Natural killer cell (primary cell): ENCODE measurements around the gene TPM1. TPM values are rescaled to one million over a fixed set of nuclear protein-coding genes. Genes with fewer than 3 reads are reported as not detected.

Experiments
- ATAC-seq, 3 donors: fragments of 150-1000 bp in 2 of 3; fragments of 200-7000 bp in 1 of 3; cut with Tn5 transposase; 1 replicate in 1 of 3; 2 replicates in 2 of 3; pipeline ENCODE4 v1.10.0; 2021; ENCODE audit warnings: mild to moderate bottlenecking in 2 of 3, moderate library complexity in 2 of 3
- DNase-seq, 2 donors: peaks; one replicate each; pipeline versions ENCODE4 v3.0.0 to v3.0.0-alpha.2; 2013 to 2021; ENCODE audit warnings: mixed read lengths in 1 of 2
- H3K27ac ChIP-seq: one replicate; pipeline ENCODE4 v1.5.1; 2013; ENCODE audit warnings: mild to moderate bottlenecking, low read length
- H3K27me3 ChIP-seq: one replicate; pipeline ENCODE4 v1.6.1; 2013; ENCODE audit warnings: low read length; ENCODE audit not compliant: control insufficient read depth, insufficient read depth
- H3K36me3 ChIP-seq: one replicate; pipeline ENCODE4 v1.6.1; 2013; ENCODE audit warnings: low read length; ENCODE audit not compliant: control insufficient read depth, insufficient read depth
- H3K4me1 ChIP-seq: one replicate; pipeline ENCODE4 v1.6.1; 2013; ENCODE audit warnings: low read length; ENCODE audit not compliant: control insufficient read depth, insufficient read depth
- H3K4me3 ChIP-seq: one replicate; pipeline ENCODE4 v1.5.1; 2013; ENCODE audit warnings: low read length
- H3K9me3 ChIP-seq: one replicate; pipeline ENCODE4 v1.6.1; 2013; ENCODE audit warnings: low read length; ENCODE audit not compliant: control insufficient read depth, insufficient read depth
- H3K27ac Mint-ChIP-seq, 2 donors: one replicate each; pipeline ENCODE4 v1.8.0; 2022; ENCODE audit warnings: mild to moderate bottlenecking in 2 of 2, mixed read lengths in 2 of 2, moderate library complexity in 1 of 2
- H3K27me3 Mint-ChIP-seq, 2 donors: one replicate each; pipeline ENCODE4 v1.8.0; 2022; ENCODE audit warnings: low read depth in 2 of 2, mixed read lengths in 2 of 2
- H3K36me3 Mint-ChIP-seq: one replicate; pipeline ENCODE4 v1.8.0; 2022; ENCODE audit warnings: mixed read lengths
- H3K4me1 Mint-ChIP-seq, 2 donors: one replicate each; pipeline ENCODE4 v1.8.0; 2022; ENCODE audit warnings: mixed read lengths in 2 of 2
- H3K4me3 Mint-ChIP-seq: one replicate; pipeline ENCODE4 v1.8.0; 2022; ENCODE audit warnings: mild to moderate bottlenecking, moderate library complexity, mixed read lengths
- H3K9me3 Mint-ChIP-seq, 2 donors: one replicate each; pipeline ENCODE4 v1.8.0; 2022; ENCODE audit warnings: mixed read lengths in 2 of 2
- WGBS: methylation state at CpG from one replicate; pipeline ENCODE4 v1.1.7; 2013; ENCODE audit warnings: missing lambda C conversion rate; ENCODE audit not compliant: insufficient coverage; 5-methylcytosine and 5-hydroxymethylcytosine counted together
- intact Hi-C: fragments of 100-400 bp; cut with micrococcal nuclease; formaldehyde crosslinking; loops from one replicate; pipeline ENCODE4 v1.14.2; 2022
- total RNA-seq, 4 donors: library from RNA; stranded (reverse); fragments of 120-200 nt in 1 of 4; gene quantifications; one replicate each; pipeline versions ENCODE4 v1.2.3 to v1.2.4, GENCODE V29; 2013 to 2022
- TF ChIP-seq, protein P1 (sequence below): fragments of 200-600 bp; IDR thresholded peaks from one replicate; pipeline ENCODE4 v1.8.0; 2022; ENCODE audit warnings: antibody characterized with exemption

TPM1 gene
- total RNA-seq, 3 donors from 2014 or later (not counting 1 experiment from before 2014, with no cell fraction given) = 21.5 to 33.0 (median 25.6) TPM

- no peaks in the 10 kb centered on the region for H3K27me3 ChIP-seq
- Mint-ChIP-seq H3K27me3 (peaks cover 0 to 2% of the 10 kb centered on the region in 2 donors), H3K4me3 (no peak overlapping the region), H3K4me1 (peaks cover 14 to 18% of the 10 kb centered on the region in 2 donors), H3K27ac (no peak overlapping the region), H3K9me3 (no peaks in the 10 kb centered on the region), H3K36me3 (no peaks in the 10 kb centered on the region)
- H3K4me3 ChIP-seq = no peak overlapping the region
- H3K36me3 ChIP-seq = no peaks in the 10 kb centered on the region
- no peak overlapping the region for H3K27ac ChIP-seq
- H3K9me3 ChIP-seq = no peaks in the 10 kb centered on the region
- DNase-seq (no peak), ATAC-seq (no peak)
- peaks cover 8% of the 10 kb centered on the region for H3K4me1 ChIP-seq
- TF ChIP-seq, protein P1, sequence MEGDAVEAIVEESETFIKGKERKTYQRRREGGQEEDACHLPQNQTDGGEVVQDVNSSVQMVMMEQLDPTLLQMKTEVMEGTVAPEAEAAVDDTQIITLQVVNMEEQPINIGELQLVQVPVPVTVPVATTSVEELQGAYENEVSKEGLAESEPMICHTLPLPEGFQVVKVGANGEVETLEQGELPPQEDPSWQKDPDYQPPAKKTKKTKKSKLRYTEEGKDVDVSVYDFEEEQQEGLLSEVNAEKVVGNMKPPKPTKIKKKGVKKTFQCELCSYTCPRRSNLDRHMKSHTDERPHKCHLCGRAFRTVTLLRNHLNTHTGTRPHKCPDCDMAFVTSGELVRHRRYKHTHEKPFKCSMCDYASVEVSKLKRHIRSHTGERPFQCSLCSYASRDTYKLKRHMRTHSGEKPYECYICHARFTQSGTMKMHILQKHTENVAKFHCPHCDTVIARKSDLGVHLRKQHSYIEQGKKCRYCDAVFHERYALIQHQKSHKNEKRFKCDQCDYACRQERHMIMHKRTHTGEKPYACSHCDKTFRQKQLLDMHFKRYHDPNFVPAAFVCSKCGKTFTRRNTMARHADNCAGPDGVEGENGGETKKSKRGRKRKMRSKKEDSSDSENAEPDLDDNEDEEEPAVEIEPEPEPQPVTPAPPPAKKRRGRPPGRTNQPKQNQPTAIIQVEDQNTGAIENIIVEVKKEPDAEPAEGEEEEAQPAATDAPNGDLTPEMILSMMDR = no peak
- 92% methylated on average over 5 of the region's 6 CpGs for WGBS
- intact Hi-C loops = no loop called here
Measured at GRCh38 chr15:63077952-63078351, 35.4 kb downstream of the TPM1 start.

GRCh38 chr15:63079947-63080626 lies 37.5 kb downstream of the TPM1 start:
- Histone ChIP-seq H3K9me3 (no peaks in the 10 kb centered on the region), H3K36me3 (no peaks in the 10 kb centered on the region), H3K27ac (no peak overlapping the region), H3K4me3 (no peak overlapping the region), H3K27me3 (no peaks in the 10 kb centered on the region), H3K4me1 (peaks cover 8% of the 10 kb centered on the region)
- Mint-ChIP-seq H3K4me1 (peaks cover 14 to 18% of the 10 kb centered on the region in 2 donors), H3K36me3 (no peaks in the 10 kb centered on the region), H3K27ac (no peak overlapping the region), H3K27me3 (peaks cover 0 to 2% of the 10 kb centered on the region in 2 donors), H3K9me3 (no peaks in the 10 kb centered on the region), H3K4me3 (no peak overlapping the region)
- TF ChIP-seq, protein P1 = no peak
- DNase-seq (no peak), ATAC-seq (no peak)
- intact Hi-C loops = no loop called here
- WGBS = 91% methylated on average over 13 of the region's 13 CpGs

- Mint-ChIP-seq H3K4me1 (peaks cover 14% of the 10 kb centered on the region in 2 donors), H3K36me3 (no peaks in the 10 kb centered on the region), H3K9me3 (no peaks in the 10 kb centered on the region), H3K27ac (no peak overlapping the region), H3K27me3 (peaks cover 0 to 2% of the 10 kb centered on the region in 2 donors), H3K4me3 (no peak overlapping the region)
- no peaks in the 10 kb centered on the region for H3K9me3 ChIP-seq
- no peak overlapping the region for H3K27ac ChIP-seq
- ATAC-seq (no peak), DNase-seq (no peak)
- H3K27me3 ChIP-seq = no peaks in the 10 kb centered on the region
- H3K4me1 ChIP-seq = peaks cover 8% of the 10 kb centered on the region
- intact Hi-C loops = no loop called here
- H3K4me3 ChIP-seq = no peak overlapping the region
- TF ChIP-seq, protein P1 = no peak
- no peaks in the 10 kb centered on the region for H3K36me3 ChIP-seq
- WGBS = 96% methylated on average over 10 of the region's 10 CpGs
Measured at GRCh38 chr15:63080634-63081250, 38.2 kb downstream of the TPM1 start.
